K562 (cell line): ENCODE results near the gene RERE. TPM values are rescaled to one million over a fixed set of nuclear protein-coding genes. Genes with fewer than 3 reads are reported as not detected.
A peak's percentile ranks its signal among the peaks of the same experiment; 100 is the strongest.

Source experiments
- ASH1L ChIP-seq: fragments of 450-650 bp; IDR thresholded peaks from 2 replicates; pipeline ENCODE4 v1.6.1; 2018; ENCODE audit warnings: borderline replicate concordance, mild to moderate bottlenecking, low read depth; ENCODE audit not compliant: partially characterized antibody
- CREB3 ChIP-seq: fragments of 450-650 bp; conservative IDR thresholded peaks from 2 replicates; pipeline ENCODE4 v1.6.1; 2016; ENCODE audit warnings: missing genetic modification characterization, low read depth, mild to moderate bottlenecking, missing compliant biosample characterization, moderate library complexity
- E2F3 ChIP-seq: fragments of 250-450 bp; sonication (Bioruptor Pico); IDR thresholded peaks from 2 replicates; pipeline ENCODE4 v1.4.0; 2020; ENCODE audit warnings: mild to moderate bottlenecking
- EHMT2 ChIP-seq: fragments of 450-650 bp; IDR thresholded peaks from 2 replicates; pipeline ENCODE4 v1.6.1; 2018; ENCODE audit warnings: antibody characterized with exemption
- EP400 ChIP-seq: fragments of 450-650 bp; IDR thresholded peaks from 2 replicates; pipeline ENCODE4 v1.6.1; 2017; ENCODE audit warnings: antibody characterized with exemption, mild to moderate bottlenecking, moderate library complexity
- FOSL1 ChIP-seq: fragments of 200-800 bp; sonication (Bioruptor generic); conservative IDR thresholded peaks from 2 replicates; pipeline ENCODE4 v1.6.1; 2016; ENCODE audit warnings: missing genetic modification characterization, missing compliant biosample characterization
- KAT7 ChIP-seq: sonication (generic); formaldehyde crosslinking; IDR thresholded peaks from 2 replicates; pipeline ENCODE4 v1.8.0; 2022; ENCODE audit warnings: missing genetic modification reagents, mild to moderate bottlenecking, borderline replicate concordance
- OTX1 ChIP-seq: fragments of 450-650 bp; formaldehyde crosslinking; IDR thresholded peaks from 2 replicates; pipeline ENCODE4 v1.4.0; 2022; ENCODE audit warnings: mild to moderate bottlenecking
- PKNOX1 ChIP-seq: fragments of 450-650 bp; IDR thresholded peaks from 2 replicates; pipeline ENCODE4 v1.6.1; 2016
- RBM25 ChIP-seq: fragments of 200-400 bp; formaldehyde crosslinking; IDR thresholded peaks from 2 replicates; pipeline ENCODE4 v1.6.1; 2018; ENCODE audit warnings: low read length, low read depth, moderate library complexity; ENCODE audit not compliant: severe bottlenecking
- RBM34 ChIP-seq: fragments of 200-400 bp; formaldehyde crosslinking; IDR thresholded peaks from 2 replicates; pipeline ENCODE4 v1.6.1; 2018; ENCODE audit warnings: low read length, borderline replicate concordance; ENCODE audit not compliant: insufficient read depth
- SAFB2 ChIP-seq: fragments of 200-400 bp; formaldehyde crosslinking; IDR thresholded peaks from 2 replicates; pipeline ENCODE4 v1.6.1; 2018; ENCODE audit warnings: borderline replicate concordance, low read length, low read depth, moderate library complexity; ENCODE audit not compliant: severe bottlenecking
- SMARCE1 ChIP-seq: fragments of 450-650 bp; IDR thresholded peaks from 2 replicates; pipeline ENCODE4 v1.7.1; 2016; ENCODE audit warnings: mild to moderate bottlenecking
- TCFL5 ChIP-seq: fragments of 250-450 bp; sonication (Bioruptor Pico); conservative IDR thresholded peaks from 2 replicates; pipeline ENCODE4 v1.6.1; 2021; ENCODE audit warnings: mild to moderate bottlenecking, moderate library complexity, matching md5 sums
- TEAD1 ChIP-seq, 2 experiments: fragments of 450-650 bp in 1 of 2; sonication (generic) in 1 of 2; formaldehyde crosslinking; IDR thresholded peaks; 2 replicates each; pipeline versions ENCODE4 v1.4.0 to v1.8.0; 2020 to 2022; ENCODE audit warnings: mild to moderate bottlenecking in 2 of 2, missing genetic modification reagents in 1 of 2
- ZBTB5 ChIP-seq: fragments of 450-650 bp; IDR thresholded peaks from 2 replicates; pipeline ENCODE4 v1.6.1; 2017; ENCODE audit warnings: antibody characterized with exemption
- ZNF184 ChIP-seq: sonication (generic); formaldehyde crosslinking; IDR thresholded peaks from 2 replicates; pipeline ENCODE4 v1.5.0; 2020; ENCODE audit warnings: missing genetic modification reagents
- ZNF212 ChIP-seq: fragments of 450-650 bp; formaldehyde crosslinking; IDR thresholded peaks from 2 replicates; pipeline ENCODE4 v1.4.0; 2020; ENCODE audit warnings: mild to moderate bottlenecking
- ZNF384 ChIP-seq: IDR thresholded peaks from 2 replicates; pipeline ENCODE4 v1.6.1; 2012; ENCODE audit warnings: low read depth, low read length, improper control_type of control experiment
- ZNF507 ChIP-seq: conservative IDR thresholded peaks from 2 replicates; pipeline ENCODE4 v1.6.1; 2017; ENCODE audit warnings: missing genetic modification characterization, missing compliant biosample characterization
- ZNF740 ChIP-seq, 3 experiments: fragments of 200-800 bp in 1 of 3; sonication (Bioruptor generic) in 1 of 3; sonication (generic) in 1 of 3; formaldehyde crosslinking in 1 of 3; IDR thresholded peaks; 2 replicates each; pipeline versions ENCODE4 v1.6.1 to v1.8.0; 2016 to 2022; ENCODE audit warnings: mild to moderate bottlenecking in 2 of 3, missing compliant biosample characterization in 2 of 3, missing genetic modification characterization in 2 of 3, missing genetic modification reagents in 1 of 3
- polyA plus RNA-seq, 8 experiments: library from polyadenylated mRNA; depleted of rRNA in 4 of 8; stranded (reverse) in 5 of 8; unstranded in 3 of 8; fragments of >200 nt; fragmentation: Nextera tagmentation in 2 of 8; fragmentation: Illumina TruSeq in 1 of 8; extraction: Ambion mirVana in 2 of 8; extraction: Trizol in 1 of 8; gene quantifications; 2 replicates each; pipeline versions ENCODE4 v1.2.1 to v1.2.3, GENCODE V29; 2011 to 2014; ENCODE audit warnings: inconsistent platforms in 1 of 8, missing spikeins in 1 of 8
- total RNA-seq, 7 experiments: library from RNA; depleted of rRNA in 6 of 7; stranded (reverse); fragments of >200 nt in 6 of 7; fragmentation: Illumina TruSeq in 2 of 7; extraction: Trizol in 2 of 7; gene quantifications; 2 replicates each; pipeline versions ENCODE4 v1.2.1 to v1.2.3, GENCODE V29; 2011 to 2021; ENCODE audit warnings: low replicate concordance in 1 of 7

RERE gene
- total and polyA plus RNA-seq, 9 of the 15 experiments (the other 6 are each of a cell fraction or from before 2014, with no cell fraction given), result 3.0 to 51.5 (median 13.4) TPM

- TF ChIP-seq RBM25, result peak; percentile 56
- TF ChIP-seq PKNOX1, result peak; percentile 98
- no peak for TF ChIP-seq TCFL5 (CRISPR knock-in tag)
- no peak for TF ChIP-seq ZNF184 (CRISPR knock-in tag)
- TF ChIP-seq ZNF507, result no peak
- TF ChIP-seq KAT7, result peak; percentile 36; the same call in 1 of the 2 replicates
- TF ChIP-seq EHMT2, result no peak
- no peak for TF ChIP-seq ASH1L
- peak; percentile 50 for TF ChIP-seq FOSL1 (tag)
- no peak for TF ChIP-seq ZNF212 (CRISPR knock-in tag)
- TF ChIP-seq ZNF740 (CRISPR knock-in tag; IDR thresholded peaks at IDR 0.05), result no peak
- TF ChIP-seq ZNF740 (tag; IDR thresholded peaks at IDR 0.05), result no peak
- no peak; the same call in 1 of the 2 replicates for TF ChIP-seq ZNF384
- no peak for TF ChIP-seq SAFB2
- TF ChIP-seq E2F3, result 0 out of 2 replicates have a peak, but pooled peaks have one; percentile 25
- peak; percentile 68; the same call in 1 of the 2 replicates for TF ChIP-seq CREB3
- TF ChIP-seq TEAD1 (CRISPR knock-in tag; IDR thresholded peaks at IDR 0.05), result 0 out of 4 replicates have a peak, but pooled peaks of 1 of the 2 experiments have one; percentile 74
- no peak for TF ChIP-seq SMARCE1
- TF ChIP-seq RBM34, result no peak
- TF ChIP-seq ZBTB5, result no peak
- TF ChIP-seq EP400, result peak; percentile 30; the same call in 1 of the 2 replicates
- TF ChIP-seq OTX1 (CRISPR knock-in tag), result no peak
Measured at GRCh38 chr1:8702850-8703810, 114.3 kb downstream of the RERE start (continued).
